IPS DF 19.7 (cell line): ENCODE data around the gene NUP50.

Source experiments
- DNase-seq: peaks from one replicate; pipeline ENCODE4 v3.0.0-alpha.2; 2013; ENCODE audit warnings: low read depth, low spot score

Gene NUP50

DNA sequence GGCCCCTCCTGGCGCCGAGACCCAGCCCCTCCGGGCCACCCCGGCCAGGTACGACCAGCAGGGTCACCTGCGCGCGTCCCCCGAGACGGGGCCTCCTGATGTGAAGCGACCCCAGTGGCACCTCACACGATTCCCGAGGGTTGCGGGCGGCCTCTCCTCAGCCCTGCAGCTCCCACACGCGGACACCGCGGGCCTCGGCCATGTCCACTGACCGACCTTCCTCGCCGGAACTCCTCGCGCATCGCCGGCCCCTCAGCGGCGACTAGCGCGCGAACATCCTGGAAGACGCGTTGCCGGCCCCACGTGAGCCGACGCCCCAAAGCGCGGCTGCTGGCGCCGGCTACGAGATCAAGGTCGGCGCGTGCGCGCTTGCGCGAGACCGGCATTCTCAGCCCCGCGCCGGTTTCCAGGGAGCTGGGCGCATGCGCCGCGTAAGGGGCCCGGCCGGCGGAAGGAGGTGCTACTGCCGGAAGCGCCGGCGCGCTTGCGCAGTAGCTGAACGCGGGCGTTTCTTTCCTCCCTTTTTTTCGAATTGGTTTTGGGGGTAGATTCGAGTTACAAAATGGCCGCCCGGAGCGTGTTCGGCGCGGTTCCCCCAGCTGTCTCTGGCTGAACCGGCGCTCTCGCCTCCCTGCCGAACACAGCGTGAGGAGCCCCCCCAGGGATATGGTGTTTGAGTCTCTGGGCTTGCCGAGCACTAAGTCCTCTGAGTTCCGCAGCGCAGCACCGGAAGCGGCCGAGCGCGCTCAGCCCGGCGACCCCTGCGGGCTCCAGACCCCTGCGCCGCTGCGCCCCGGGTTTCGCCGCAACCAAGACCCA, at the start of gene NUP50:
Gene NUP50 (plus strand): TSS at position 475 of the 819 bp plus-strand sequence. CDS start 4,253 bp downstream, outside the sequence.
- DNase-seq, result peak; percentile 83

GRCh38 chr22:45120440-45120839, 43.3 kb upstream of the NUP50 start:
- DNase-seq, result no peak

GRCh38 chr22:45120931-45121330, 42.8 kb upstream of the NUP50 start:
- no peak for DNase-seq

GRCh38 chr22:45124176-45124847, 39.4 kb upstream of the NUP50 start:
- no peak for DNase-seq

DNA sequence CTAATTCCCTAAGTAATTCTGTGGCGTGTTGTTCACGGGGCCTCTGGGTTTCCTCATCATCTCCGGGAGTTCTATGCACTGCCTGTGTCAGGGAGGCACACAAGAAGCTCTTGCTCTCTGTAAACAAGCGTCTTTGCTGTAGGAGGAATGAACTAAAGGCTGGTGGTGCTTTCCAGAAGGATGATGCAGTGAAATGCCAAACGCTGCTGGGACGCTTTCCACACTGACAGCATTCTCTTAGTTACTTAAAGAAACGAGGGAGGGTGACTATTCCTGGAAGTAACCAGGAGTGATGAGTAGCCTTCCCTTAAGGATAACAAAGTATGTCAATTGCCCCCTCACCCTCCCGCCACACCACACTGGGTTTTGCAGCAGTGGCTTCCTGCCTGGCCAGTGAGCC, 38.5 kb upstream of the NUP50 start:
- DNase-seq, result no peak

- no peak for DNase-seq
These were observed 35.9 kb upstream of the NUP50 start for GRCh38 chr22:45127866-45128265.

- DNase-seq, result no peak
These were observed 33.8 kb upstream of the NUP50 start for GRCh38 chr22:45129703-45130524.

- no peak for DNase-seq
These were observed 32.8 kb upstream of the NUP50 start for GRCh38 chr22:45130891-45131290.

DNA sequence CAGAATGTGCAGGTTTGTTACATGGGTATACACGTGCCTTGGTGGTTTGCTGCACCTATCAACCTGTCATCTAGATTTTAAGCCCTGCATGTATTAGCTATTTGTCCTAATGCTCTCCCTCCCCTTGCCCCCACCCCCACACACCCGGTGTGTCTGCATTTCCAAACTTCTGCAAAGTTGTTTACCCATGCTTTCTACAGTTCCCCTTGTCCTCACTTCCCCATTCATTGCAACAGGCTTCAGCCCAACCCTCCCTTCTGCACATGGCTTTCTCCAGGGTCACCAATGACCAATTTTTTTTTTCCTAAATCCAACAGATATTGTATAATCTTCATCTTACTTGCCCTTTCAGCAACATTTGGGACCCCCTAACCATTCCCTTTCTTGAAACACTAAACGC, 32.0 kb upstream of the NUP50 start:
- DNase-seq, result no peak

DNA sequence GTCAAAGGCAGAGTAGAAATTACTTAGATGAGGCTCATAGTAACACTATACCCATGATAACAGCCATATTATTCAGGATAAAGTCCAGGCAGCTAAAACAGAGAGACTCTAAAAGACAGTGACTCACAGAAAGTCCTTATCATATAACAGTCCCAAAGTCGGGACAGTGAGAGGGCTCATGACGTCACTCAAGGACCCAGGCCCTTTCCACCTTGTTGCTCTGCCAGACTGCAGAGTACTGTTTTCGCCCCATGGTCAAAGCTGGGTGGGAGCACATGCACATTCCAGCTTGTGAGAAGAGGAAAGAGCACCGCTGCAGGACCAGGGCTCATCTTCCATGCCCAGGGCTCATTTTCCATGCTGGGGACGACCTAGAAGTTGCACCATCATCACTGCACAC, 29.4 kb upstream of the NUP50 start:
- no peak for DNase-seq

- DNase-seq, result no peak
These were observed 27.1 kb upstream of the NUP50 start for GRCh38 chr22:45136594-45136993.

DNA sequence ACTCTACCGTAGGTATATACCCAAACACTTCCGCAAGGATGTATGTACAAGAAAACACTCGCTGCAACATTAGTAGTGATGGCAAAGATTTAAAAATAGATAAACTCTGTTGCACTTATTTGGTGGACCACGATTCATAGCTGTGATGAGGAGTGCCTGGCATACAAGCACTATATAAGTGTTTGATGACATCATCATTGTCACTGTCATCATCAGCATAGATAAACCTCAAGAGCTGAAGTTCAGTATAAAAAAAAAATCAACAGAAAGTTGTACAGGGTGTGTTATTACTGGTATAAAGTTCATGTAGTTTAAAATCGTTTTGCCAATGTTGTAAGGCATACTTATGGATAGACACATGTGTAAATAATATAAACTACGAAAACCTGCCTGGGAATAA, 24.0 kb upstream of the NUP50 start:
- DNase-seq, result no peak

DNA sequence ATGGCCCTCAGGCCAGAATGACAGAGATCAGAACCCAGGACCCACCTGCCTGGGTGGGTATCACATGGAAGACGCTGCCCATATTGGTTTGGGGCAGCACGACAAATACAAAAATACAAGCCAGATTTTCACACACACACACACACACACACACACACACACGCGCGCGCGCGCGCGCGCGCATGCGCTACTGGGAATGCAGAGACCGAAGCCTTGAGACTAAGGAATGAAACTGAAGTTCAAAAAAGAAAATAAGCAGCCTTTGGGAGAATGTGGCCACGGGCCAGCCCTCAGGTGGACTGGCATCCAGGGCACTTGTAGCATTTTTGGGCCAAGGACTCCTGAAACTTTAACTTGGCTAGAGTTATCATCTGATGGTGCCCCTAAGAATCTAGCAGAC, 21.3 kb upstream of the NUP50 start:
- DNase-seq, result no peak

DNA sequence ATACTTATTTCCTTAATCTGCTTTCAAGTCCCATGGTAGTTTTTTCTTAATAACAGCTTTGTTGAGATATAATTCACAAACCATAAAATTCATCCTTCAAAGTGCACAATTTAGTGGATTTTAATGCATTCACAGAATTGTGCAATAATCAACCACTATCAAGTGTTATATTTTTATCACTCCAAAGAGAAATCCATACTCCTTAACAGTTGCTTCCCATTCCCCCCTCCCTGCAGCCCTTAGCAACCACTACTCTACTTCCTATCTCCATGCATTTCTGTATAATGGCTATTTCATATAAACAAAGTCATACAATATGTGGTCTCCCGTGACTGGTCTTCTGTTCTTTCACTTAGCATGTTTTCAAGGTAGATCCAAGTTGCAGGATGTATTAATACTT, 18.8 kb upstream of the NUP50 start:
- DNase-seq, result no peak

GRCh38 chr22:45149671-45150070, 14.1 kb upstream of the NUP50 start:
- no peak for DNase-seq

DNA sequence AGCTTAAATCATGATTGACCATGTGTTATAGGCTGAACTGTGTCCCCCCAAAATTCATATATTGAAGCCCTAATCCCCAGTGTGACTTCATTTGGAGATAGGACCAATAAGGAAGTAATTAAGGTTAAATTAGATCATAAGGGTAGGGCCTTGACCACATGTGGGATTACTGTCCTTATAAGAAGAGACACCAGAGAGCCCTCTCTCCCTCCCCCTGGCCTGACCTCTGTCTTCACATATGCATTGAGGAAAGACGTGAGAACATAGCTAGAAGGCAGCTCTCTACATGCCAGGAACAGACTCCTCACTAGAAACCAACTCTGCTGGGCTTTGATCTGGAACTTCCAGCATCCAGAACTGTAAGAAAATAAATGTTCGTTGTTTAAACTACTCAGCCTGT, 13.6 kb upstream of the NUP50 start:
- DNase-seq, result no peak

- DNase-seq, result no peak
These were observed 12.2 kb upstream of the NUP50 start for GRCh38 chr22:45151503-45151902.

- no peak for DNase-seq
These were observed 9.3 kb upstream of the NUP50 start for GRCh38 chr22:45154383-45154782.

DNA sequence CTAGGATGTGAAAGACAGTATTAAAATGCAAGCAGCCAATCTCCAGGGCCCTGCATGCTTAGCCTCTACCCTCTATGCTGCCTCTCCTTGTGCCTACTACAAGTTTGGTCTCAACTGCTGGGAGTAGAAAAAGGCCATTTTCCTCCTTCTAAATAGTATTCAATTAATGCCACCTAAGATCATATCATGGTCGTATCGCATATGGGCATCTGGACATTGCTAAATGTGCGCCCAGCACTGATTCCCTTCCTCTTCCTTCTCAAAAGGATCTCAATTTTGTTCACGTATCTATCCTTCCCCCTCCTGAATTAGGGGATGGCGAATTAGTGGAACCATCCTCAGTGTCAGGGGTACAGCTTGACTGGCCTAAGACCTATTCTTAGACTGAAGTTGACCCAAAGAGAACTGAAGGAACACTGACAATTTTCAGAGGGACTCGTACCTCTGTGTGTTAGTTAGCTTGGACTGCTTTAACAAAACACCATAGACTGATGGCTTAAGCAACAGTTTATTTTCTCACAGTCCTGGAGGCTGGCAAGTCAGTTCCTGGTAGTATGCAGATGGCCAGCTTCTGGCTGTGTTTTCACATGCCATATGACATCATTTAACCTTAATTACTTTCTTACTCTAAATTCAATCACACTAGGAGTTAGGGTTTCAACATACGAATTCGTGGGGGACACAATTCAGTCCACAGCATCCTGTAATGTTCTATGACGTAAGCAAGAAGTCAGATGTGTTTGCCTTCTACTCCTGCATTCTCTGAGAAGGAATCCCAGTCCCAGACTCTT, 8.5 kb upstream of the NUP50 start:
- no peak for DNase-seq

GRCh38 chr22:45157907-45158306, 5.8 kb upstream of the NUP50 start:
- DNase-seq, result no peak

GRCh38 chr22:45159652-45160462, 3.9 kb upstream of the NUP50 start:
- DNase-seq, result no peak
